Epidermal melanocyte (primary cell): ENCODE results near the gene TMCO4.

Source experiments
- DNase-seq: peaks from one replicate; pipeline ENCODE4 v3.0.0; 2011; ENCODE audit warnings: low spot score; ENCODE audit not compliant: insufficient read length

TMCO4 gene

GRCh38 chr1:19658186-19658585, 141.5 kb downstream of the TMCO4 start:
- no peak for DNase-seq

GRCh38 chr1:19657511-19657910, 142.2 kb downstream of the TMCO4 start:
- DNase-seq, result no peak

- no peak for DNase-seq
Observed at GRCh38 chr1:19656780-19657466, 142.8 kb downstream of the TMCO4 start.

- DNase-seq, result no peak
Observed at GRCh38 chr1:19656134-19656779, 143.5 kb downstream of the TMCO4 start.

GRCh38 chr1:19655718-19656080, 144.0 kb downstream of the TMCO4 start:
- no peak for DNase-seq

- DNase-seq, result no peak
Observed at GRCh38 chr1:19654886-19655717, 144.6 kb downstream of the TMCO4 start.

- no peak for DNase-seq
Observed at GRCh38 chr1:19654386-19654785, 145.3 kb downstream of the TMCO4 start.

- peak; percentile 72 for DNase-seq
Observed at GRCh38 chr1:19651141-19651737, 148.5 kb downstream of the TMCO4 start.

- DNase-seq, result no peak
Observed at GRCh38 chr1:19650416-19651140, 149.1 kb downstream of the TMCO4 start.

GRCh38 chr1:19648689-19649088, 151.0 kb downstream of the TMCO4 start:
- DNase-seq, result peak; percentile 15

GRCh38 chr1:19648239-19648638, 151.5 kb downstream of the TMCO4 start:
- no peak for DNase-seq

- DNase-seq, result no peak
Observed at GRCh38 chr1:19647643-19648042, 152.1 kb downstream of the TMCO4 start.

GRCh38 chr1:19646377-19647319, 153.1 kb downstream of the TMCO4 start:
- peak; percentile 16 for DNase-seq

GRCh38 chr1:19645411-19646251, 154.1 kb downstream of the TMCO4 start:
- DNase-seq, result peak; percentile 23

GRCh38 chr1:19644681-19645410, 154.9 kb downstream of the TMCO4 start:
- DNase-seq, result peak; percentile 44

GRCh38 chr1:19644395-19644680, 155.4 kb downstream of the TMCO4 start:
- peak; percentile 23 for DNase-seq

- peak; percentile 76 for DNase-seq
Observed at GRCh38 chr1:19643602-19644394, 155.9 kb downstream of the TMCO4 start, which contains the start of gene NBL1. Gene NBL1 (plus strand): TSS chr1:19644311. CDS start chr1:19655031, 10,720 bp downstream.

- peak; percentile 15 for DNase-seq
Observed at GRCh38 chr1:19643121-19643520, 156.6 kb downstream of the TMCO4 start.
